ENCODE measurements around the gene RUNX3.

Gene RUNX3

DNA sequence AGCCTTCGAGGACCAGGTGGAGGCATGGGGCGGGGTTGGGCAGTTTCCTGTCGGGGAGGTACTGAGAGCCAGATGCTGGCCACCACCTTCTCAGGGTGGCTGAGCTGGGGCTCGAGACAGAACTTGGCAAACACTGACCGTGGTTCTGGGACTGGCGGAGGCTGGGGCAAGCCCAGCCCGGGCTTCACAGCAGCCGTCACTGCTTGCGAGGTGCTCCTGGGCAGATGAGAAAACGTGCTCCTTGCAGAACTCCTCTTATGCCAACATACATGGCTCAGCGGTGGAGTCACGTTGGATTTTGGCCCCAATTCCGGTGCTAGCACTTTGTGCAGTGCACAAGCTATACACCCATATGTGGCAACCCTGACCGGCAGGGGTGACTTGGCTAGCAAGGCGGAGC lies 69.2 kb downstream of the RUNX3 start:
- H3K9ac ChIP-seq (ENCODE audit: low read length) = no peak overlapping the region
- H3K4me1 ChIP-seq (ENCODE audit: control insufficient read depth, insufficient read depth, low read length) = peaks cover 19% of the 10 kb centered on the region
- H3K27me3 ChIP-seq (ENCODE audit: control insufficient read depth, insufficient read depth, low read length) = no peaks in the 10 kb centered on the region
- H3K4me3 ChIP-seq (ENCODE audit: low read depth, low read length) = no peak overlapping the region
- H3K36me3 ChIP-seq (ENCODE audit: control insufficient read depth, insufficient read depth, low read length) = no peaks in the 10 kb centered on the region
- no peak overlapping the region for H3K27ac ChIP-seq (ENCODE audit: low read depth, low read length)
- no peaks in the 10 kb centered on the region for H3K9me3 ChIP-seq (ENCODE audit: control insufficient read depth, insufficient read depth, low read depth, low read length)

DNA sequence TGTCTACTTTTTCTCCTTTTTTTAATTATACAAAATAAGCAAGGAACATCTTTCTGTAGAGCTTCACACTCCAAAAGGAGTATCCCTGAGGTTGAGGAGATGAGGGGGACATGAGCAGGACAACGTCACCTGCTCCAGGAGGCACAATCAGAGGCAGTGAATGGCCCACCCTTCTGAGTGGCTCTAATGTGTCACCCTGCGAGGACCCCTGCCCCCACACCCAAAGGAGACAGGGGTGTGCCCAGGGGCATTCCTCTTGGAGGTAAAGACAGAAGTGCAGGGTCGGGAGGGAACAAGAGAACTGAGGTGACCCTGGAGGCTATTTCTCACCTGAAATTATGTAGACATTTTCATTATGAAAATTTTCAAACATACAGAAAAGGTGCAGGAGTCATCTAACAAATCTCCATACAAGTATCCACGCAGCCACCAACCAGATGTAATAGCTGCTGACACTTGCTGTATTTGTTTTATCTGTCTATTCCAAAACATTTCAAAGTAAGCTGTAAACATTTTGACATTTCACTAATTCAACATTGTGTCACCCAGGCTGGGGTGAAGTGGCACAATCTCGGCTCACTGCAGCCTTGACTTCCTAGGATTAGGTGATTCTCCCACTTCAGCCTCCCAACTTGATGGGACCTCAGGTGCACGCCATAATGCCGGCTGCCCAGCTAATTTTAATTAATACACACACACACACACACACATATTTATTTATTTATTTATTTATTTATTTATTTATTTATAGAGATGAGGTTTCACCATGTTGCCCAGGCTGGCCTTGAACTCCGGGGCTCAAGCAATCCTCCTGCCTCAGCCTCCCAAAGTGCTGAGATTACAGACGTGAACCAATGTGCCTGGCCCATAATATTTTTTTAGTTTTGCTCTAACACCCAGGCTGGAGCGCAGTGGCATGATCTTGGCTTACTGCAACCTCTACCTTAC lies 70.7 kb downstream of the RUNX3 start:
- Histone ChIP-seq H3K27ac (ENCODE audit: low read depth, low read length) (no peak overlapping the region), H3K4me3 (ENCODE audit: low read depth, low read length) (no peak overlapping the region), H3K9me3 (ENCODE audit: control insufficient read depth, insufficient read depth, low read depth, low read length) (no peaks in the 10 kb centered on the region), H3K9ac (ENCODE audit: low read length) (no peak overlapping the region), H3K27me3 (ENCODE audit: control insufficient read depth, insufficient read depth, low read length) (no peaks in the 10 kb centered on the region), H3K4me1 (ENCODE audit: control insufficient read depth, insufficient read depth, low read length) (peaks cover 15% of the 10 kb centered on the region), H3K36me3 (ENCODE audit: control insufficient read depth, insufficient read depth, low read length) (no peaks in the 10 kb centered on the region)

DNA sequence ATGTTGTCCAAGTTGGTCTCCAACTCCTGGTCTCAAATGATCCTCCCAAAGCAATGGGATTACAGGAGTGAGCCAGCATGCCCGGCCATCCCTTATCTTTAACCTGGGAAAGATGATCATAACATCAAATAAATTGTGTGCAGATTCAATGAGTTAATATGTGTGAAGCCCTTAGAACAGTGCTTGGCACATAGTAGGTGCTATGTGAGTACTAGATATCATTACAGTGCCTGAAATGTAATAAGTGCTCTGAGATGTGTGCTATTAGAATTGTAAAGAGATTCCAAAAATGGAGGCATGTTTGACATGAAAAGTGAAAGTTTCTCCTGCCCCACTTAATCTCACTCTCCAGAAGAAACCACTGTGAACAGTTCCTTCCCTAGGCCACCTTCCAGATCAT lies 71.8 kb downstream of the RUNX3 start:
- Histone ChIP-seq H3K4me3 (ENCODE audit: low read depth, low read length) (no peak overlapping the region), H3K9ac (ENCODE audit: low read length) (no peak overlapping the region), H3K4me1 (ENCODE audit: control insufficient read depth, insufficient read depth, low read length) (peaks cover 11% of the 10 kb centered on the region), H3K27ac (ENCODE audit: low read depth, low read length) (no peak overlapping the region), H3K9me3 (ENCODE audit: control insufficient read depth, insufficient read depth, low read depth, low read length) (no peaks in the 10 kb centered on the region), H3K27me3 (ENCODE audit: control insufficient read depth, insufficient read depth, low read length) (no peaks in the 10 kb centered on the region), H3K36me3 (ENCODE audit: control insufficient read depth, insufficient read depth, low read length) (no peaks in the 10 kb centered on the region)

DNA sequence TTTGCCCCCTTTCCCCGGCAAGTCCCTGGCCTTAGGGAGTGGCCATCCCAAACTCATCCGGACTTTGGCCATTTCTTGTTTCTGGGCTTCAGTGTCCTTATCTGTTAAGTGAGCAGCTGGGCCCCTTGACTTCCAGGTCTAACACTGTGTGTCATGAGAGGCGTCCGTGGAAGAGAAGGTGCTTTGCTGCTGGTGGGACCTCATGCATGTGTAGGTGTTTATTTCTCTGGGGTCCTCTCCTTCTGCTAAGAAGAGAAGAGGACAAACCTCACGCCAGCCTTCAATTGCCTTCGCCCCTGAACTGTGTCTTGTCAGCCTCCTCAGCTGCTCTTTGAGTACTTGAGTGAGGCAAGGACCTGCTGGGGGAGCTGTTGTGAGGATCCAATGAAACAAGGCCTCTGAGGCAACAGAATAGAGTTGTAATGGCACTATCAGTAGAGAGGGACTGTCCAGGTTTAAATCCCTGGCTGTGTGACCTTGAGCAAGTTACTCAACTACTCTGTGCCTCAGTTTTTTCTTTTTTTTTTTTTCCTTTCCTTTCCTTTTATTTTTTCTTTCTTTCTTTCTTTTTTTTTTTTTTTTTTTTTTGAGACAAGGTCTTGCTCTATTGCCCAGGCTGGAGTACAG lies 72.5 kb downstream of the RUNX3 start:
- H3K27me3 ChIP-seq (ENCODE audit: control insufficient read depth, insufficient read depth, low read length) = no peaks in the 10 kb centered on the region

DNA sequence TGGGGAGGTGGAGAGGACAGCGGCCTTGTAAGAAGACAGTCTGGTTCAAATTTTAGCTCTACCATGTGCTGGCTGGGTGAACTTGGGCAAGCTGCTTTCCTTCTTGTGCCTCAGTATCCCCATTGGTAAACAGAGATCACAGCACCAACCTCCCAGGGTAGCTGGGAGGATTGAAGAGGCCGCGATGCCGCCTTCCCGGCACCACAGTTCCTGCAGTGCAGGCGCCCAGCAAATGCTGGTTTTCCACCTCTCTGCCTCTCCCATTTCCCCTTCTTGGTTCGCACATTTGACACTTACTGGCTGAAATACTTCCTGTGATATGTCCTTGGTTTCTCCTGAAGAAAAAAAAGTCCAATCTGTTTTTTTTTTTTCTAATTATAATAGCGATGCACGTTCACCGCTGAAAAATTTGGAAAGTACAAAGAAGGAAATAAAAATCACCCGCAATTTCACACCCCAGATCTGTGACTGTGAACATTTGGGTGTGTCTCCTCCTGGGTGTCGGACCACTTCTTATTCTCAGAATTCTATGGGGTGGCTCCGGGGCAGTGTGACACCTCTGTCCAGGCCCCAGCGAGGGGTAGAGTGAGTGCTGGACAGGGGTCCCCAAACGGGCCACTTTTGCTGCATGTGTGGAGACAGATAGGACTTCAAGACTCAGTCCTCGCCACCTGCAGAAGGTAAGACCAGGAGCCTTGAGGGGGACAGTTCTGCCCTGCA lies 73.1 kb downstream of the RUNX3 start:
- peaks cover under 1% of the 10 kb centered on the region; the same call in 1 of the 2 replicates for H3K4me1 ChIP-seq (ENCODE audit: control insufficient read depth, insufficient read depth, low read length)
- H3K9me3 ChIP-seq (ENCODE audit: control insufficient read depth, insufficient read depth, low read depth, low read length) = no peaks in the 10 kb centered on the region
- H3K27me3 ChIP-seq (ENCODE audit: control insufficient read depth, insufficient read depth, low read length) = no peaks in the 10 kb centered on the region

More for the DNA sequence above, 72.5 kb downstream of the RUNX3 start:
- H3K36me3 ChIP-seq (ENCODE audit: control insufficient read depth, insufficient read depth, low read length) = no peaks in the 10 kb centered on the region
- no peak overlapping the region for H3K9ac ChIP-seq (ENCODE audit: low read length)
- no peak overlapping the region for H3K27ac ChIP-seq (ENCODE audit: low read depth, low read length)
- H3K4me3 ChIP-seq (ENCODE audit: low read depth, low read length) = no peak overlapping the region
- H3K9me3 ChIP-seq (ENCODE audit: control insufficient read depth, insufficient read depth, low read depth, low read length) = no peaks in the 10 kb centered on the region
- H3K4me1 ChIP-seq (ENCODE audit: control insufficient read depth, insufficient read depth, low read length) = peaks cover 7% of the 10 kb centered on the region

DNA sequence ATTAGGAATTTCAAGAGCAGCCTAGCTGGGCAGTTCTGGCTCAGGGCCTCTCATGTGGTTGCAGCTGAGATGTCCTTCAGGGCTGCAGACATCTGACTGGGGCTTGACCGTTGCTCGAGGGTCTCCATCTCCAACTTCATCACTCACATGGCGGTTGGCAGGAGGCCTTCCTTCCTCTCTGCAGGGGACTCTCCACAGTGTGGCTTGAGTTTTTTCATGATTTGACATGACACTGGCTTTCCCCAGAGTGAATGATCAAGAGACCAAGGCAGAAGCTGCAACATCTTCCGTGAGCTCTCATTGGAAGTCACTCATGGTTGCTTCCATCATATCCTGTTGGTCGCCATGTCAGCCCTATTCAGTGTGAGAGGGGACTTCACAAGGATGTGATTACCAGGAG lies 74.6 kb downstream of the RUNX3 start:
- no peak overlapping the region for H3K27ac ChIP-seq (ENCODE audit: low read depth, low read length)
- H3K4me3 ChIP-seq (ENCODE audit: low read depth, low read length) = no peak overlapping the region
- no peaks in the 10 kb centered on the region for H3K36me3 ChIP-seq (ENCODE audit: control insufficient read depth, insufficient read depth, low read length)
- no peaks in the 10 kb centered on the region for H3K9me3 ChIP-seq (ENCODE audit: control insufficient read depth, insufficient read depth, low read depth, low read length)
- no peaks in the 10 kb centered on the region for H3K4me1 ChIP-seq (ENCODE audit: control insufficient read depth, insufficient read depth, low read length)
- no peaks in the 10 kb centered on the region for H3K27me3 ChIP-seq (ENCODE audit: control insufficient read depth, insufficient read depth, low read length)
- H3K9ac ChIP-seq (ENCODE audit: low read length) = no peak overlapping the region

More for the DNA sequence above, 73.1 kb downstream of the RUNX3 start:
- Histone ChIP-seq H3K4me3 (ENCODE audit: low read depth, low read length) (no peak overlapping the region), H3K9ac (ENCODE audit: low read length) (no peak overlapping the region), H3K36me3 (ENCODE audit: control insufficient read depth, insufficient read depth, low read length) (no peaks in the 10 kb centered on the region), H3K27ac (ENCODE audit: low read depth, low read length) (no peak overlapping the region)

DNA sequence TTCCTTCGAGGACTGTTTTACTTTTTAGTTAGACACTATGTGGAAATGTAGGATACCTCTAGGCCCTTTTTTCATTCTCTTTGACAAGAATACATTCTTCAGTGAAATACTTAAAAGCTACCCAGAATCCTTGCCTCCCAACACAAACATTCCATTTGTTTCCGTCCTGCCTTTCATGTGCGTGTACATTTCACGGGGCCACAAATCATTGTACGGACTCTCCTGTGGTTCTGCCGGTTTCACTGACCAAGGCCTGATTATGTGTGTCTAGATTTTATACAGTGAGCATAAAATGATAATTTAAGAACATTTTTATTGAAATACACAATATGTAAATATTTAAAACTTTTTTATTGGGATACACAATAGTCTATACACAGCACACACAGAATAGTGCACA lies 76.4 kb downstream of the RUNX3 start:
- Histone ChIP-seq H3K4me1 (ENCODE audit: control insufficient read depth, insufficient read depth, low read length) (no peaks in the 10 kb centered on the region; the same call in 1 of the 2 replicates), H3K36me3 (ENCODE audit: control insufficient read depth, insufficient read depth, low read length) (no peaks in the 10 kb centered on the region), H3K27me3 (ENCODE audit: control insufficient read depth, insufficient read depth, low read length) (peaks cover 8% of the 10 kb centered on the region), H3K9ac (ENCODE audit: low read length) (no peak overlapping the region), H3K4me3 (ENCODE audit: low read depth, low read length) (no peak overlapping the region), H3K27ac (ENCODE audit: low read depth, low read length) (no peak overlapping the region), H3K9me3 (ENCODE audit: control insufficient read depth, insufficient read depth, low read depth, low read length) (no peaks in the 10 kb centered on the region)

DNA sequence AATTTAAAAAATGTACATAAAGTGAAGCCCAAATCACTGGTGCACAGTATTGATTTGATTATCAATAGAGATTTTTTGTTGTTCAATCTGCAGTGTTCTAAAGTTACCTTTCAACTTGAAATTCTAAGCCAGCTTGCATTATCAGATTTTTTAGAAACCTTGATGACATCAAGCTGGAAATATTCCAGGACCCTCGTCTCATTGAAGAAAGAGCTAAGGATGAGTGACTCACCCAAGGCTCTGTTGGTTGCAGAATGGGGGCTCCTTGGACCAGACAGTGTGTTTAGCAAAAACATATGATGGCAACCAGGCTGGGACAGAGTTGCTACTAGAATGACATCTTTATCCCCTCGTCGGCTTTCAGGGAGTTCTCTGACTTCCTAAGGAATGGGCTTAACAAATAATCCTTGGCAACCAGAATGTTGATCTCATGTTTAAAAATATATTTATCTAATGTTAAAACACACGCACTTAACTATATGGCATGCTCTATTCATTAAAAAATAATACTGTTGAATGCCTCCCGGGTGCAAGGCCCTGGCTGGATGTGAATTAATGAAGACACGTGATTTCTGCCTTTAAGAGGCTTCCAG lies 79.7 kb downstream of the RUNX3 start:
- Histone ChIP-seq H3K27ac (ENCODE audit: low read depth, low read length) (no peak overlapping the region), H3K9ac (ENCODE audit: low read length) (no peak overlapping the region)

DNA sequence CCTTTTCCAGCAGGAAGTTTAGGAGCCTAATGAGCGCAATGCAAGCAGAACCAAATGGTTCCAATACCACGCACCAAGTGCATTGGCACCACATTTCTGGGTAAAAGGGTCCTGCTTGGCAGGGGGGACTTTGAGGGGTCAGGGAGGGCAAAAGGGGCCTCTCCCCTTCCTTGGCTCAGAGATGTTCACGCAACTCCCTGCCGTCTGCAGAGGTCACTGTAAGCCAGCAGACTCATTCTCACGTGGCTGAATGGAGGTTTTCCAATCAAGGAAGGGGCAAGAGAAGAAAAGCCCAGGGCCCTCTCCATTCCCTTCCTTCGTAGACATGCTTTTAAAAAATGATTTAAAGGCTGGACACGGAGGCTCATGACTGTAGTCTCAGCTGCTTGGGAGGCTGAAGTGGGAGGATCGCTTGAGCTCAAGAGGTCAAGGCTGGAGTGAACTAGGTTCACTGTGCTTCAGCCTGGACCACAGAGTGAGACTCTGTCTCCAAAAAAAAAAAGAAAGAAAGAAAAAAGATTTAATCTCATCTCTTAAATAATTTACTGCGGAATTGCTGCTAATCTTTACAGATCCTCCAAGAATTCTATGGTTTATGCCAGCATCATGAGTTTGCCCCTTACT lies 80.3 kb downstream of the RUNX3 start:
- peaks cover 11% of the 10 kb centered on the region for H3K27me3 ChIP-seq (ENCODE audit: control insufficient read depth, insufficient read depth, low read length)
- H3K36me3 ChIP-seq (ENCODE audit: control insufficient read depth, insufficient read depth, low read length) = no peaks in the 10 kb centered on the region
- no peak overlapping the region for H3K9ac ChIP-seq (ENCODE audit: low read length)
- H3K27ac ChIP-seq (ENCODE audit: low read depth, low read length) = no peak overlapping the region
- H3K4me1 ChIP-seq (ENCODE audit: control insufficient read depth, insufficient read depth, low read length) = no peaks in the 10 kb centered on the region; the same call in 1 of the 2 replicates
- no peaks in the 10 kb centered on the region for H3K9me3 ChIP-seq (ENCODE audit: control insufficient read depth, insufficient read depth, low read depth, low read length)
- H3K4me3 ChIP-seq (ENCODE audit: low read depth, low read length) = no peak overlapping the region

More for the DNA sequence above, 79.7 kb downstream of the RUNX3 start:
- Histone ChIP-seq H3K27me3 (ENCODE audit: control insufficient read depth, insufficient read depth, low read length) (peaks cover 11% of the 10 kb centered on the region), H3K9me3 (ENCODE audit: control insufficient read depth, insufficient read depth, low read depth, low read length) (no peaks in the 10 kb centered on the region), H3K4me3 (ENCODE audit: low read depth, low read length) (no peak overlapping the region), H3K4me1 (ENCODE audit: control insufficient read depth, insufficient read depth, low read length) (no peaks in the 10 kb centered on the region; the same call in 1 of the 2 replicates), H3K36me3 (ENCODE audit: control insufficient read depth, insufficient read depth, low read length) (no peaks in the 10 kb centered on the region)

All from HUES6 (cell line).